Ovary (tissue), 9 donors: Measurements from ENCODE around the gene IMPDH2. TPM values are rescaled to one million over a fixed set of nuclear protein-coding genes. Genes with fewer than 3 reads are reported as not detected.

Source experiments
- DNase-seq, 5 donors: peaks; one replicate each; pipeline ENCODE4 v3.0.0-alpha.2; 2019 to 2020
- H3K27ac ChIP-seq, 2 donors: fragments of 200-600 bp; one replicate each; pipeline versions ENCODE4 v1.5.1 to v1.8.0; 2019 to 2022
- H3K27me3 ChIP-seq: fragments of 200-600 bp; one replicate; pipeline ENCODE4 v1.8.0; 2022
- H3K36me3 ChIP-seq: fragments of 200-600 bp; sonication (generic); one replicate; pipeline ENCODE4 v1.5.1; 2019
- H3K4me1 ChIP-seq: one replicate; pipeline ENCODE4 v1.8.1; 2013; ENCODE audit warnings: mild to moderate bottlenecking, moderate library complexity; ENCODE audit not compliant: insufficient read depth
- H3K4me3 ChIP-seq: fragments of 200-600 bp; sonication (generic); one replicate; pipeline ENCODE4 v1.5.1; 2017
- H3K9me3 ChIP-seq, 2 donors: fragments of 200-600 bp in 1 of 2; sonication (generic) in 1 of 2; one replicate each; pipeline versions ENCODE4 v1.5.1 to v1.8.1; 2013 to 2019; ENCODE audit warnings: mild to moderate bottlenecking in 1 of 2, moderate library complexity in 1 of 2
- CTCF ChIP-seq, 3 donors: fragments of 450-650 bp in 2 of 3; fragments of 200-600 bp in 1 of 3; IDR thresholded peaks; one replicate each; pipeline versions ENCODE4 v1.5.1 to v1.8.0; 2016 to 2022; ENCODE audit warnings: antibody characterized with exemption in 3 of 3, mild to moderate bottlenecking in 1 of 3
- EP300 ChIP-seq: sonication (generic); formaldehyde crosslinking; IDR thresholded peaks from one replicate; pipeline ENCODE4 v1.6.1; 2017; ENCODE audit warnings: antibody characterized with exemption
- POLR2A ChIP-seq: fragments of 450-650 bp; IDR thresholded peaks from one replicate; pipeline ENCODE4 v1.6.1; 2017; ENCODE audit warnings: antibody characterized with exemption, mild to moderate bottlenecking, moderate library complexity
- WGBS, 3 donors: extraction: QIAGEN DNeasy Blood & Tissue Kit in 1 of 3; methylation state at CpG; one replicate each; pipeline versions ENCODE4 v1.1.5 to v1.1.7; 2013 to 2017; 5-methylcytosine and 5-hydroxymethylcytosine counted together
- intact Hi-C, 4 donors: fragments of 100-400 bp; cut with DNase I; formaldehyde crosslinking; loops; one replicate each; pipeline versions ENCODE4 v1.11.0 to v1.15.1; 2022 to 2023
- polyA plus RNA-seq, 2 donors: library from polyadenylated mRNA; stranded (reverse); fragments of 200-250 nt in 1 of 2; fragments of 350-450 nt in 1 of 2; fragmentation: Illumina TruSeq in 1 of 2; extraction: RNeasy Lipid Tissue Mini Kit (QIAGEN cat#74804) in 1 of 2; gene quantifications; one replicate each; pipeline ENCODE4 v1.2.3, GENCODE V29; 2013 to 2014
- total RNA-seq, 7 donors: library from RNA; depleted of rRNA in 2 of 7; stranded (reverse); fragments of >200 nt in 2 of 7; fragmentation: NEBNext Ultra II Directional in 3 of 7; extraction: Animal tissue kit (Norgen Biotek cat#: 25700) in 3 of 7; gene quantifications; one replicate each; pipeline versions ENCODE4 v1.1.0 to v1.2.4, GENCODE V29; 2016 to 2023
- donor health status: DM: no; HTN: no; CAD: no; lungs with moderate emphysema.
- donor health status: DM: no; HTN: no; CAD: no.
- donor health status: Bipolar disorder and iron deficiency.
- donor health status: DM: yes; HTN: yes; CAD: no.
- donor health status: DM: no; HTN: no; CAD: no.
- donor health status: DM: yes; HTN: yes; CAD: no.

IMPDH2 gene
- total and polyA plus RNA-seq, 9 donors: 264 to 523 (median 381) TPM

GRCh38 chr3:49034650-49035049, 5.5 kb upstream of the IMPDH2 start:
- TF ChIP-seq EP300: no peak
- TF ChIP-seq CTCF (IDR thresholded peaks at IDR 0.05): no peak
- no peak for TF ChIP-seq POLR2A

GRCh38 chr3:49032646-49033304, 3.6 kb upstream of the IMPDH2 start:
- intact Hi-C loops: loop anchor here in 1 of 4 donors (5.0 kb wide), 1 partner anchor 60 kb away; the partner anchor contains the start of gene QRICH1
- no peaks in the 10 kb centered on the region for H3K9me3 ChIP-seq
- H3K27ac ChIP-seq: no peak overlapping the region
- 68 to 83% (median 79%) methylated on average over 6 of the region's 6 CpGs for WGBS, 3 donors
- H3K36me3 ChIP-seq: no peaks in the 10 kb centered on the region
- no peak overlapping the region for H3K4me3 ChIP-seq
- no peaks in the 10 kb centered on the region for H3K27me3 ChIP-seq
- no peak for TF ChIP-seq POLR2A
- no peak for TF ChIP-seq CTCF (IDR thresholded peaks at IDR 0.05)
- TF ChIP-seq EP300: no peak
- H3K4me1 ChIP-seq: peaks cover 2% of the 10 kb centered on the region
- DNase-seq: no peak

More at GRCh38 chr3:49034650-49035049, 5.5 kb upstream of the IMPDH2 start:
- Histone ChIP-seq H3K27me3 (no peaks in the 10 kb centered on the region), H3K4me1 (peaks cover 2% of the 10 kb centered on the region), H3K9me3 (no peaks in the 10 kb centered on the region), H3K36me3 (no peaks in the 10 kb centered on the region), H3K4me3 (no peak overlapping the region), H3K27ac (no peak overlapping the region)
- 82 to 91% (median 84%) methylated on average over 2 of the region's 2 CpGs for WGBS, 3 donors
- no peak for DNase-seq
- intact Hi-C loops: loop anchor here in 1 of 4 donors (5.0 kb wide), 1 partner anchor 58 kb away; the partner anchor contains the start of gene QRICH1

- H3K4me1 ChIP-seq: peaks cover 3% of the 10 kb centered on the region
- no peak overlapping the region for H3K27ac ChIP-seq
- H3K27me3 ChIP-seq: no peaks in the 10 kb centered on the region
- WGBS, 3 donors: 81 to 87% (median 86%) methylated on average over 6 of the region's 6 CpGs
- H3K9me3 ChIP-seq: no peaks in the 10 kb centered on the region
- intact Hi-C loops: loop anchor here in 1 of 4 donors (5.0 kb wide), 1 partner anchor 62 kb away; the partner anchor contains the start of gene QRICH1
- no peaks in the 10 kb centered on the region for H3K36me3 ChIP-seq
- no peak overlapping the region for H3K4me3 ChIP-seq
- peak in 1 of 5 donors; percentile 29 for DNase-seq
- TF ChIP-seq EP300: no peak
- TF ChIP-seq POLR2A: no peak
- TF ChIP-seq CTCF (IDR thresholded peaks at IDR 0.05): no peak
Observed at GRCh38 chr3:49030321-49030720, 1.1 kb upstream of the IMPDH2 start.

- no peaks in the 10 kb centered on the region for H3K36me3 ChIP-seq
- no peak for TF ChIP-seq EP300
- TF ChIP-seq CTCF (IDR thresholded peaks at IDR 0.05): no peak
- TF ChIP-seq POLR2A: no peak
- H3K4me3 ChIP-seq: no peak overlapping the region
- intact Hi-C loops: loop anchor here in 1 of 4 donors (10.0 kb wide), 1 partner anchor 115 kb away; the partner anchor contains the start of gene ARIH2
- H3K27ac ChIP-seq: peak overlapping the region; percentile 89 to 91
- WGBS, 3 donors: 1 to 3% (median 2%) methylated on average over 7 of the region's 7 CpGs
- peaks cover 3% of the 10 kb centered on the region for H3K4me1 ChIP-seq
- DNase-seq: no peak
- H3K9me3 ChIP-seq: no peaks in the 10 kb centered on the region
- H3K27me3 ChIP-seq: no peaks in the 10 kb centered on the region
Observed at GRCh38 chr3:49029563-49029884, 326 bp upstream of the IMPDH2 start.
